ENCODE measurements around the gene NAV2. TPM values are rescaled to one million over a fixed set of nuclear protein-coding genes. Genes with fewer than 3 reads are reported as not detected.

Gene NAV2
- total RNA-seq, 1 donor from 2014 or later = 9.1 TPM

- DNase-seq (ENCODE audit: low read depth) = peak; percentile 84
These were observed 2.7 kb downstream of the NAV2 start for GRCh38 chr11:19715373-19715772.

DNA sequence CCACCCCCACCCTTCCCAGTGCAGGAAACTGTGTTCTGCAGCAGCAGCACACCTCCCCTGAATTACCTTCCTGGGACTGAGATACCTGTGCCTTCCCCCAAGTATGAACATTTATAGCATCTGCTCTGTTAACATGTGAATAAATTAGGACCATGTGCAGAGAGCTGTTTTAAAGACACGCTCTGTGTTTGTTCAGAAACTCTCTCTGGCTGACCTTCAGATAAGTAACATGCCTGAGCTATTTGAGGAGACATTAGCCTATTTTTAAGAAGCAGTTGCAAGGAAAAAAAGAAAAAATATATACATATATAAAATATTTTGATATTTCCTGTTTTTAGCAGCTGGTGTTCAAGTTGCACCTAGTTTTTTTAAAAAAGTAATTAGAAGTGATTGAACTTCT lies 5.4 kb downstream of the NAV2 start:
- no peak for DNase-seq (ENCODE audit: low read depth)

GRCh38 chr11:19718951-19719350 lies 6.3 kb downstream of the NAV2 start:
- no peak for DNase-seq (ENCODE audit: low read depth)

DNA sequence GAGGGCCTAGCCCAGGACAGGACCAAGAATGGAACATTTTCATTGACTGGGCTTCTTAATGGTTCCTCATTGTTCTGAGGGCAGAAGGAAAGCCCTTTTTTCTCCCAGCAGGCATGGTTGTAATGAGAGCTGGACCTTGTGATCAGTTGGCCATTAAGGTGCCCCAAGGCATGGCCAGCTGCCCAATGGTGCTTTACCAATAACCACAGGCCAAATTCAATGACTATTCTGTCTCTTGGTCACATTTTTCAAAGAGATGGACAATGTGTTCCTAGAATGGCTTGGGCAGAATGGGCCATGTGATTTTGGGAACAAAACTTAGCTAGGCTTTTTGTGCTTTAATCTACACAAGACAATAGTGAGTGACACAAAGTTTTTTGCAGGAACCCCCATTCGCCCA lies 7.3 kb downstream of the NAV2 start:
- no peak for DNase-seq (ENCODE audit: low read depth)

DNA sequence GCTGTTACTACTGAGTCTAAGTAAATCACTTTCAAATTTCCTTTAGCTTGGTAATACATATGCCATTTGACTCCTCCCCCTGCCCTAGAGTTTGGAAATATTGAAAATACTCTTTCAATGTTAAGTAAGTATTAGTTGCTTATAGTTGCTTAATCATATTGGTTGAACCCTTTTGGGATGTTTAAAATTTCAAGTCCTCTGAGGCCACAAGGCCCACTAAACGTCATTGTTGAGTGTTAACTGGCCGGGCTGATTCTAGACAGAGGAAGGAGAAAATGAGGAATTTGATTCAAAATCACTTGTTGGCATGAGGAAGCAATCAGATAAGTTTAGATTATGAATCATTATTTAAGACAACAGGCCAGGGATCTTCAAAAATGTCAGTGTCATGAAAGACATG lies 8.5 kb downstream of the NAV2 start:
- DNase-seq (ENCODE audit: low read depth) = no peak

DNA sequence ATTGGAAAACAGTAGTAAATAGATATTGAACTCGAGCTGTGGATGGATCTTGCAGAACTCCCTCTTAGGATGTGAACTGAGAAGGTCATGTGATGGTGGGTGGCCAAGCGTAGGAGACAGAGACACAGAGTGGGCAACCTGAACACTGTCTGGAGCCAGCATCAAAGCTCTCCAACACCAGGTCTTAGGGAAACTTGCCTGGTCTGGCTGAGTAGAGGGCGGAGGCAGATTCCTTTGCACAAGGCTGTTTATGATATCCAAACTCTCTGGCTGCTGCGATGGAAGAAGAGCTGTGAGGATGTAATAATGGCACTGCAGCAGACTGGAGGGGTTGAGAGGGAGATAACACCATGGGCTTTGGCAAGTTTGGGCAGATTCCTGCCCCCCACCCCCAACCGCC lies 10.1 kb downstream of the NAV2 start:
- no peak for DNase-seq (ENCODE audit: low read depth)

DNA sequence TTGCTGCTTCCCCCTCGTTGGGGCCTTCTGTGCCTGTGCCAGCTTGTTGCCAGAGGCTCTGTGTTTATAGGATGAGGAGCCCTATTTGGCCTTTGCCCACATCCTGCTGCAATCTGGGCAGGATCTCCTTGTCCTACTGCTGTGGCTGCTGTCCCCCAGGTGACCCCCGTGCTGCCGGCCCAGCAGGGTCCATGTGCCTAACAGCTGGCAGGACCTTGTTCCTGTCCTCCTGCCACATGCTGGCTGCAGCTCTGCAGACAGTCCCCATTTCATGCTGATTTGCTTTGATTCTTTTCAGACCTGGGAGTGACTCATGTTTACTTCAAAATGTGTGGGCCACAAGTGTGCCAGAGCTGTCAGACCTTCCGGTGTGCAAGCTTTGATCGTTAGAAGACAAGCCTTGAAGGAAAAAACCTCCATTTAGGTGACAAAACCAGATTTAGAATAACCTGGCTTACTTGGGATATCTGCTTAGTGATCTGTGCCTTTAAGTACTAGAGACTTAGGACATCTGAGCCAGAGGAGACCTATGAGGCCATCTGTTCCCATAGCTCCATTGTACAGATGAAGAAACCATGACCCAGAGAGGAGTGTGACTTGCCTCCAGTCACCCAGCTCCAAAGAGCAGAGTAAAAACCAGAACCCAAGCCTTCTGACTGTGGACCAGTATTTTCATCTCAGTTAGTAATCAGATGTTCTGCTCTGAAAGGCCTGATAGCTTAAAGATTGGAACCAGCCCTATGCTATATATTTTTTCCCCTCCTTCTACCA lies 11.1 kb downstream of the NAV2 start:
- peak; percentile 30 for DNase-seq (ENCODE audit: low read depth)

- no peak for DNase-seq (ENCODE audit: low read depth)
These were observed 12.1 kb downstream of the NAV2 start for GRCh38 chr11:19724765-19725164.

GRCh38 chr11:19725379-19726079 lies 12.9 kb downstream of the NAV2 start:
- no peak for DNase-seq (ENCODE audit: low read depth)

GRCh38 chr11:19727246-19727645 lies 14.6 kb downstream of the NAV2 start:
- peak; percentile 51 for DNase-seq (ENCODE audit: low read depth)

DNA sequence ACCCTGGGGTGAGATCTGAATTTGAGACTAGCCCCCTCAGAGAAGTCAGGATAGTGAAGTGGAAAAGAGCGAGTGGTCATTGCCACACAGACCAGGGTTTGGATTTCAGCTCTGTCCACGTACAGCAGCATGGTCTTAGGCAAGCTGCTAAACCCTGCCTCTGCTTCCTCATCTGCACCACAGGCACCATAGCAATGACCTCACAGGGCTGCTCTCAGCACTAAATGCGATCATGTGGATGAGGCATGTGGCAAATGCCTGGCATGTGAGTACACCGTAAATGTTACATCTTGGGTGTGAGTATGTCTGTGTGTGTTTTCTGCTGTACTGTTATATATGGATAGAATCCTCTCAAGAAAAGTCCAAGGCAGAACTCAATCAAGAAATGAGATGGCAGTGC lies 15.8 kb downstream of the NAV2 start:
- DNase-seq (ENCODE audit: low read depth) = no peak

DNA sequence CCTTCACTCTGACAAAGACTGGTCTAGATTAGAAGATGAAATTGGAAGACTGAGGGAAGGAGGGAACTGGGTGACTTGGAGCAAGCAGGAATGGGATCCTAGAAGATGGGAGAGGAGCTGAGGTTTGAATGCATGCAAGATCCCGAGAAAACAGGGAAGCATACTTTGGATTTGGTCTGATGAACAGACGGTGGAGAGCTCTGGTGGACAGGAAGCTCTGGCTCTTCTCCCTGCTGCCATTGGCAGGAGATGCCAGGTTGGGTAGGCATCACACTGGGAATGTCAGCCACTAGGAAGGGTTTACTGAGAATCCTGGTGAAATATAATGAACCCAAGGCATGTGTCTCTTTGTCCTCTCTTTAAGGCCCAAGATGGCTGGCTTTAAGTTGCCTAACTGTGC lies 16.5 kb downstream of the NAV2 start:
- DNase-seq (ENCODE audit: low read depth) = no peak

DNA sequence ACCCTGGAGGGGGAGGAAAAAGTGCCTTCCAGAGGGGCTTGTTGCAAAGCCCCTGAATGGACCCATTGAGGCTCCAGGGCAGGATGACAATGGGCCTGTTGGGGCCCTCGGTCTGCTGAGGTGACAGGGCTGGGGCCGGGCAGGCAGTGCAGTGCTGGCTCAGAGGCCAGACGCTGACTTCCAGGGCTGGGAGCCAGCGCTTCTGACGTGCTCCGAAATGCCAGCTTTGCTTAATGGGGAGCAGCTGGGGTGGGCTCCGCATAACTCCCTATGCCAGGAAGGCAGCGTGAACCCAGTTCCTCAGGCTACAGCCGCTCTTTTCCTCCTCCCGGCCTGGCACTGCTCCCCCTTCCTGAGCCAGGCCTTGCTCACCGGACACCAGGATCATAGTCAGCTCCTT lies 17.7 kb downstream of the NAV2 start:
- DNase-seq (ENCODE audit: low read depth) = no peak

GRCh38 chr11:19734171-19734570 lies 21.5 kb downstream of the NAV2 start:
- DNase-seq (ENCODE audit: low read depth) = no peak

GRCh38 chr11:19735157-19735908 lies 22.7 kb downstream of the NAV2 start:
- peak; percentile 36 for DNase-seq (ENCODE audit: low read depth)

DNA sequence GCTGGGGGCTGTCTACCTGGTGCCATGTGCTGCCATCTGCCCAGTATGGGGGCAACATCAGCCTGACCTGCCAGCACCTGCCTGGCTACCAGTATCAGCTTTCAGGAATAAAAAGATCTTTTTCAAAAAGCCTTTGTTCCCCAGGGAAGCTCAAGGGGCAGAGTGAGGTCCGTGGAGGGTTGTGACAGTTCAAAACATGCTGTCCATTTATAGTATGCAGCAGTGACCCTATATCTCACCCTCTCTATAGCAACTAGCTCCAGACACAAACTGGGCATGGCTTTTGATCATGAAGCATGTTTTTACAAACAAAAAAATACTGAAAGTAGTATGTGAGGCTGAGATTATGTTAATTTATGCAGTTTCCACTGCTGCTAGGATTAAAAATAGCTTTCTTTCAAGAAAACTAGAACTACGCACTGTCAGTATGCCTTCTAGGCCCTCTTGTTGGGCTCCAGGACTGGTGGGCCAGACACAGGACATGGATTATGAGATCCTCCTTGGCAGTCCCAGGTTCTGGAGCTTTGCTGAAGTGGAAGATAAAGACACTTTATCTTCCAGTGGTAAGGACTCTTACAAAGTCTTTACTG lies 23.4 kb downstream of the NAV2 start:
- DNase-seq (ENCODE audit: low read depth) = no peak

DNA sequence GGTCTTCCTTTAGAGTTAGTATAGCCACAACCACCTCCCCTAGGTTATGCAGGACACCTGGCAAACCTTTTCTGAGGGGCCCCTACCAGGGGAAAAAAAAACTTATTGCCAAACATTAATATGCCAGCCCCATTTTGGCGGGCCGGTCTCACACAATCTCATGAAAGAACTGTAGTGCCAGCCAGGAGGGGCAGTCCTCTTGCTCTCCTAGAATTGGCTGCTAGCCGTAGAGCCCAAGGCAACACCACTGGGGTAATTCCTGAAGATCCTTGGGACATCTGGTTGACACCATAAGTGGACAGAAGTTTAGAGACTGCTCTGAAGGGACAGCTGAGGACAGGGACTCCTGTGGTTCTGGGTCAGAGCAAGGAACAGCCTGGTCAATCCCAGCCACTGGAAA lies 24.2 kb downstream of the NAV2 start:
- DNase-seq (ENCODE audit: low read depth) = no peak

DNA sequence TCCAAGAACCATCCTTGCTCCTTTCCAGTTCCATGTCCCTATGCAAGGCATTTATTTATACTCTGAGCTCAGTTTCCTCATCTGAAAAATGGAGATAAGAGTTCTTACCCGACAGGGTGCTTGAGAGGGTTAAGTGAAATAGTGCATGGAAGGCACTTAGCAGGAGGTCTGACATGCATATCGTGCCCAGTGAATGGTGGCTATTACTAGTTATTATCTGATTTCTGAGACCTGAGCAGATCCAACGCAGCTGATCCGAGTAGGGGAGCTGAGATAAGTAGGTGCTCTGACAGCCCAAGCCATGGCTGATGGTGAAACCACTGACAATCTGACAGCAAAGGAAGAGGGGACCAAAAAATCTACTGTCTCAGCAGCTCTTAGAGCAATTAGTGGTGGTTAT lies 24.9 kb downstream of the NAV2 start:
- no peak for DNase-seq (ENCODE audit: low read depth)

DNA sequence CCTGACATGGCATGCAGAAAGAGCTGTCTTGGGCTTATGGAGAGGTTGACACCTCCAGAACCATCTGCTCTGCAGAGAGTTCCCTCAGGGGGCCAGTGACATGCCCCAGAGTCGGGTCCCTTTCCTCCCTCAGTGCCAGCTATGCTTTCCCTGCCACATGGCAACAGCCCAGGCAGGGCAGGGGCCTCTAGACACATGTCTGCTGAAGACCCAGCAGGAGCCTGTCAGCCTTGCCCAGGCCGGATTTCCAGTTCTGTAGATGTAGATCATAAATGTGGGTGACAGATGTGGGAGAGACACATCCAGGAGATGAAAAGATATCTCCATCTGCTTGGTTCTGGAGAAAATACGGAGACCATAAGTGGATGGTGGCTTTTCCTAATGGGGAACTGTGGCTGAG lies 25.5 kb downstream of the NAV2 start:
- no peak for DNase-seq (ENCODE audit: low read depth)

DNA sequence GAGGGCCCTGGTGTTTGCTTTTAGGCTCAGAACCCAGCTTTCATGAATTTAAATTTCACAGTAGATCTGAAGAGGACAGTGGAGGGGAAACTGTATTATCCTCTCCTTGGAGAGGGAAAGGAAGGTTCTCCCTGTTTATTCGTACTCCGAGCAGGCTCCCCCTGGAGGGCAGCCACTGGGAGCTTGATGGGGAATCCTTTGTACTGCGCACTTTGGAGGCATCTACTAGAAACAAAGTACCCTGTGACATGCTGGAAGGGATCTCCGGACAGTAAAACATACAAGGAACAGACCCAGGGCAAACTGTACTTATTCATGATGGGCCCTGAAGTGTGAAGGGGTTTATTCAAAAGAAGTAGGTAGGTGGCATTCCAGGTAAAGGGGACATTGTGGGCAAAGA lies 27.2 kb downstream of the NAV2 start:
- no peak for DNase-seq (ENCODE audit: low read depth)

DNA sequence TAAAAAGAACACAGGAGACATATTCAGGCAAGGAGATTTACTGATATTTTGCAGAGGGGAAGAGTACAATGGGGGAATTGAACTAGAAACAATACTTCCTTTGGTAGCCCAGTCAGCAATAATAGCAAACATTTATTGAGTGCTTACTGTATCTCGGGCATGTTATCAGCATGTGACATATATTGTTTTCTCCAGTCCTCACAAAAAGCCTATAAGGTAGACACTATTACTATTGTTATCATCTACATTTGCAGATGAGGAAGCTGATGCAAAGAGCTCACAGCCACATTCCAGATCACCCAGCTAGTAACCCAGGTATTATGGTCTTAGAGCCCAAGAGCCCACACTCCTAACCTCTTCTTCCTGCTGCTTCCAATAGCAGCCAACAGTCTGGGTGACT lies 27.9 kb downstream of the NAV2 start:
- no peak for DNase-seq (ENCODE audit: low read depth)

Data from myocyte (in vitro differentiated cells).